Fibroblast of lung (primary cell): ENCODE data around the gene ZNF622.

Experiments
- CTCF ChIP-seq, 2 donors: IDR thresholded peaks in 1 of 2; conservative IDR thresholded peaks in 1 of 2; 1 replicate in 1 of 2; 2 replicates in 1 of 2; pipeline ENCODE4 v1.5.1; 2011 to 2012; ENCODE audit warnings: low read length in 2 of 2, control low read depth in 1 of 2, inconsistent platforms in 1 of 2, low read depth in 1 of 2, mild to moderate bottlenecking in 1 of 2
- EZH2 ChIP-seq: IDR thresholded peaks from 2 replicates; pipeline ENCODE4 v1.5.1; 2012; ENCODE audit warnings: low read length, control low read depth, mild to moderate bottlenecking; ENCODE audit errors: missing control alignments

- TF ChIP-seq CTCF (conservative IDR thresholded peaks at IDR 0.05 in 1 of 2, IDR thresholded peaks at IDR 0.05 in 1 of 2; ENCODE audit: low read depth in 1 of 2, low read length in 2 of 2) (no peak), EZH2 (no peak)
Measured at GRCh38 chr5:16457853-16458252, 7.7 kb downstream of the ZNF622 start.
